Stimulated activated CD4-positive, alpha-beta T cell treated with anti-CD3 and anti-CD28 coated beads, Interleukin-2, amount 100 ng/mL, for 4 hours (primary cell): ENCODE data around the gene KLRK1.
"Not testable (repeated sequence)": the region's sequence is repeated elsewhere in the genome, so short reads cannot be mapped to it uniquely, and the experiment has no call there.

ENCODE experiments used
- DNase-seq: peaks from one replicate; pipeline ENCODE4 v3.0.0-alpha.2; 2020; ENCODE audit warnings: low read depth

KLRK1 gene

DNA sequence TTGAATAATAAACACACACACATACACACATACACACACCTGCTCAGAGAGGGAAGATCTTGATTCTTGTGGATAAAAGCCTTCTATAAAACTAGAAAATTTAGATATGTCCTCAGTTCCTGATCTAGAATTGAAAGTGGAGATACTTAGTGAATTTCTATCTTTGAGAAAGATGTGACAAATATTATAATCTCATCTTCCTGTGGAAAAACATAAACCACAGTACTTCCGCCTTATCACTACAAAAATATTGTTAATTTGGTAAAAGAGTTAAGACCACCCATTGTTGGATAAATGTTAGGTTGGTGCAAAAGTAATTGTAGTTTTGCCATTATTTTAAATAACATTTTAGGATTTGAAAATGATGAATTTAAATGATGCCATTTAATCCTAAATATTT, at the start of gene KLRK1:
Gene KLRK1 (minus strand): TSS at position 138 of the 400 bp plus-strand sequence. CDS start 1,231 bp downstream, outside the sequence.
- no peak for DNase-seq

DNA sequence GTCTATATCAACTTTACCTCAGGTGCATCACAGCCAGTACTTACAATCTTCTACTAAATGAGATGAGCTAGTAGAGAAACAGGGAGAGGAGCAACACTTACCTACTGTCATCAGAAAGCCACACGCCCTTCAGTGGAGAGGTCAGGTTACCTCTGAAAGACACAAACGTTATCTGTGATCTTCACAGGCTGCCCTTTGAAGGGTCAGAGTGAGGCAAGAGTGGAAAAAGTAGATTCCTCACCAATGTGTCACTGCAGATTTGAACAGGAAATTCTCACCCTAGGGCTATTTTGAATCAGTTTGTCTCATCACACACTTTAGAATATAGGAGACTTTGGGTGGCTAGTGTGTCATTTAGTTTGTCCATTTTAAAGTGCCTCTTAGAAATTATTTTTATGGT, 47.8 kb upstream of the KLRK1 start:
- DNase-seq, result not testable (repeated sequence)

DNA sequence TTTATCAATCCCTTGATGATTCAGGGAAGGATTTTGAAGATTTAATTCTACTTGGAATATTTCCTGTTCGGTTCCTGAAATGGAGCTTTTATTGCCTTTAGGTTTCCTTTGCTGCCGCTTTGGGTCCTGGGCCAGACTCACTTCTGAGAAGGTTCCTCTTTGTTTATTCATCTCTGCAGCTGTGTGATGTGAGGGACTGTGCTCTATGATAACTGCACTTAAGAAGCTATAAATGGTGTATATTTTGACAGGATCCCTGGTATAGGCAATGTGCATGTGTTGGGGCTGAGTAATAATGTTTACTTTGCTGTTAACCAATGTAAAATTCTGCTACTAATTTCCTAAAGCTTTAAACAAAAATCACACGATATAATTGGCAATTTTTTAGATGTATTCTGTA, 46.0 kb upstream of the KLRK1 start, which contains the start of gene KLRC2:
Gene KLRC2 (minus strand): TSS at position 195 of the 400 bp plus-strand sequence. CDS start 24 bp downstream, at position 171.
- not testable (repeated sequence) for DNase-seq

DNA sequence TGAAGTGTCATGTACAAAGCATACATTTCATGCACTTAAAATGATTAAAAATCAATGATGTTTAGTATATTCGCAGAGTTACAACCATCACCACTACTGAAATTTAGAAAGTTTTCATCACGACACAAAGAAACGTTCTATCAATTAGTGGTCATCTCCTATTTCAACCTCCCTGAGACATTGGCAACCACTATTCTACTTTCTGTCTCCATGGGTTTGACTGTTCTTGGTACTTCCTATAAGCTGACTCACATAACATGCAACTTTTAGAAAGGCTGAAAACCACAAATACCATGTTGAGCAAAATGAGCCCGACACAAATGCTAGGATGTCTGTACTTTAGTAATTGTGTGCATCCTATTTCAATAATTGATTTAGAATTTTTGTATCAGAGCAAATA, 40.8 kb upstream of the KLRK1 start:
- not testable (repeated sequence) for DNase-seq

DNA sequence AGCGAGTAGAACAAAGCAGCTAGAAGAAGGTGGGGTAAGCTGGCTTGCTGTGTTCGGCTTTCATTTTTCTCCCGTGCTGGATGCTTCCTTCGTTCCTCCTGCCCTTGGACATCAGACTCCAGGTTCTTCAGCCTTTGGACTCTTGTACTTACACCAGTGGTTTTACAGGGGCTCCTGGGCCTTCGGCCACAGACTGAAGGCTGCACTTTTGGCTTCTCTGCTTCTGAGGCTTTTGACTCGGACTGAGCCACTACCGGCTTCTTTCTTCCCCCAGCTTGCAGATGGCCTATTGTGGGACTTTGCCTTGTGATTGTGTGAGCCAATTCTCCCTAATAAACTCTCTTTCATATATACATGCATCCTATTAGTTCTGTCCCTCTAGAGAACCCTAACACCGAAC, 36.1 kb upstream of the KLRK1 start:
- not testable (repeated sequence) for DNase-seq

DNA sequence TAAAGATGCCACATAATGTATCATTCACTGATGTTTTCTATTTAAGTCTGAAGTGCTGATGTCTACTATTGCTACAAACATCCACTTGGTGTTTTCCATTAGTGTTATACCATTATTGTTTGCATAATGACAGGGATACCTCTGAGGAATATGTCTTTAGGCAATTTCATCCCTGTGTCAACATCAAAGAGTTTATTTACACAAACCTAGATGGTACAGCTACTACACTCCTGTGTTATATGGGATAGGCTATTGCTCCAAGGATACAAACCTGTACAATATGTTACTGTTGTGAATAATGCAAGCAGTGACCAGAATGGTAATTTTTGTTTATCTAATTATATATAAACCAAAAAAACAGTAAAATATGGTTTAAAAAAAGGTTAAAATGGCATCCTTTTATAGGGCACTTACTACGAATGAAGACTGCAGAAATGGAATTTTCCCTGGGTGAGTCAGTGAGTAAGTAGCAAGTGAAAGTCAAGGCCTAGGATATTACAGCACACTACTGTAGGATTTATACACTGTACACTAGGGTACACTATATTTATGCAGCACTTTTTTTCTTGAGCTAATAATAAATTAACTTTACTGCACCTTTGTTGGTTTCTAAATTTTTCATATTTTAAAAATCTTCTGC, 34.5 kb upstream of the KLRK1 start:
- not testable (repeated sequence) for DNase-seq

DNA sequence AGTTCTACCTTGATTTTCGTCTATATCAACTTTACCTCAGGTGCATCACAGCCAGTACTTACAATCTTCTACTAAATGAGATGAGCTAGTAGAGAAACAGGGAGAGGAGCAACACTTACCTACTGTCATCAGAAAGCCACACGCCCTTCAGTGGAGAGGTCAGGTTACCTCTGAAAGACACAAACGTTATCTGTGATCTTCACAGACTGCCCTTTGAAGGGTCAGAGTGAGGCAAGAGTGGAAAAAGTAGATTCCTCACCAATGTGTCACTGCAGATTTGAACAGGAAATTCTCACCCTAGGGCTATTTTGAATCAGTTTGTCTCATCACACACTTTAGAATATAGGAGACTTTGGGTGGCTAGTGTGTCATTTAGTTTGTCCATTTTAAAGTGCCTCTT, 32.3 kb upstream of the KLRK1 start:
- DNase-seq, result not testable (repeated sequence)

DNA sequence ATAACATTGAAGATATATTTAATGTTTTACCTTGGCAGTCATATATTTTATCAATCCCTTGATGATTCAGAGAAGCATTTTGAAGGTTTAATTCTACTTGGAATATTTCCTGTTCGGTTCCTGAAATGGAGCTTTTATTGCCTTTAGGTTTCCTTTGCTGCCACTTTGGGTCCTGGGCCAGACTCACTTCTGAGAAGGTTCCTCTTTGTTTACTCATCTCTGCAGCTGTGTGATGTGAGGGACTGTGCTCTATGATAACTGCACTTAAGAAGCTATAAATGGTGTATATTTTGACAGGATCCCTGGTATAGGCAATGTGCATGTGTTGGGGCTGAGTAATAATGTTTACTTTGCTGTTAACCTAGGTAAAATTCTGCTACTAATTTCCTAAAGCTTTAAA, 30.5 kb upstream of the KLRK1 start, which contains the start of gene KLRC3:
Gene KLRC3 (minus strand): TSS at position 262 of the 400 bp plus-strand sequence. CDS start 45 bp downstream, at position 217.
- not testable (repeated sequence) for DNase-seq

DNA sequence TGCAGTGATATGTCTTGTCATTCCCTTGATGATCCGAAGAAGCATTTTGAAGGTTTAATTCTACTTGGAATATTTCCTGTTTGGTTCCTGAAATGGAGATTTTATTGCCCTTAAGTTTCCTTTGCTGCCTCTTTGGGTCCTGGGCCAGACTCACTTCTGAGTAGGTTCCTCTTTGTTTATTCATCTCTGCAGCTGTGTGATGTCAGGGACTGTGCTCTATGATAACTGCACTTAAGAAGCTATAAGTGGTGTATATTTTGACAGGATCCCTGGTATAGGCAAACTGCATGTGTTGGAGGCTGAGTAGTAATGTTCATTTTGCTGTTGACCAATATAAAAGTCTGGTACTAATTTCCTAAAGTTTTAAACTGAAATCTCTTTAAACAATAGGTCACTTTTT, 19.6 kb upstream of the KLRK1 start, which contains the start of gene KLRC4:
Gene KLRC4 (minus strand): TSS at position 366 of the 400 bp plus-strand sequence. CDS start 182 bp downstream, at position 184.
- DNase-seq, result no peak

DNA sequence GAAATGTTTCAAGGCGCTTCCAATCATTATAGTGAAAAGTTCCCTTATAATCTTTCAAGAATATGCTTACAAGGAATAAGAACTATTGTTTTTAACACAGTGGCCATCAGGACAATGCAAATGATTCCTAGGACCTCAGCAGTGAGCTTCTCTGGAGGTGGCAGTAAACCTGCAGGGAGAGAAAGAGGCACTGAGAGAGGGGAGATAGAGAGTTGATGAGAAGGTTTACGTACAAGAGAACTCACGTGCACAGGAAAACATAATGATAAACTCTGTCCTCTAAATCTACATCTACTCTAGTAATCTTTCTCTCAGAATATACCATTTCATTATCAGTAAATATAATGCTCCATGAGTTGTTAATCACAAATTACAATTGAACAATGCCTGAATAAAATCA, 19.0 kb upstream of the KLRK1 start:
- no peak for DNase-seq

DNA sequence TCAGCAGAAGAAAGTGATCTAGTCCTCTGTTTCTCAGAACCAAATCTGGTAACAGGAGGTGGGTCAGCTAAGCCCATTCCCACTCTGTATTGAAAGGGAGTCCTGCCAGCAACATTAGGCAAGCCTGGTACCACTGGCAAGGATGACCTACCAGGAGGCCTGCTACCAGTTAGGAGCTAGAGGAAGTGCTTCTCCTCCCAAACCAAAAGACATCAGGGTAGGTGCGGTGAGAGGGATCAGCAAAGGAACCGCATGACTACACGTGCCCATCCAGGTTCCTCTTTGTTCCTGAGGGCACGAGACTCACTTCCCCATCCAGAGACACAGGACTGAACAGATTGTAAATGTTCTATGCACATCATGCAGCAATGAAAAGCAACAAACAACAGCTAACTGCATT, 16.9 kb upstream of the KLRK1 start:
- no peak for DNase-seq

DNA sequence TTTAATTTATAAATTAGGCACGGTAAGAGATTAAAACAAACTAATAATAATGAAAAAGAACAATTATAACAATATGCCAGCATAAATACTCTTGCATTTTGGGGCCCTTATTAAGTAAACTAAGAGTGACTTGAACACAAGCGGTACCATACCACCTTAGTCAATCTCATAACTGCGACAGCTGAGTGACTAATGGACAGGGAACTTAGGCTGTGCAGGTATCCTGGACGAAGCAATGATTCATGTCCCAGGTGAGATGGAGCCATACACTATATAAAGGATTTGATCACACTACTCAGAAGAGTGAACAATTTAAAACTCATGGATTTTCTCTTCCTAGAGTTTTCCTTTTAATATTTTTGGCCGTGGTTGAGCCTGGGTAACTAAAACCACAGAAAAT, 15.5 kb upstream of the KLRK1 start:
- DNase-seq, result no peak

DNA sequence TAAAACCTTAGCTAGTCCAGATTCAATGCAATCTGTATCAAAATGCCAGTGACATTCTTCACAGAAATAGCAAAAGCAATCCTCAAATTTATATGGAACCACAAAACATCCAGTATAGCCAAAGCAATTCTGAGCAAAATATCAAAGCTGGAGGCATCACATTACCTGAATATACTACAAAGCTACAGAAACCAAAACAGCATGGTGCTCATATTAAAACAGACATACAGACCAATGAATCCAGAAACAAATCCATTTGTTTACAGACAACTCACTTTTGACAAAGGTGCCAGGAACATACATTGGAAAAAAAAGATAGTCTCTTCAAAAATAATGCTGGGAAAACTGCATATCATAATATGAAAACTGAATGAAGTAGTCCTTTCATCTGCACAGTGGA, 15.0 kb upstream of the KLRK1 start:
- DNase-seq, result no peak

DNA sequence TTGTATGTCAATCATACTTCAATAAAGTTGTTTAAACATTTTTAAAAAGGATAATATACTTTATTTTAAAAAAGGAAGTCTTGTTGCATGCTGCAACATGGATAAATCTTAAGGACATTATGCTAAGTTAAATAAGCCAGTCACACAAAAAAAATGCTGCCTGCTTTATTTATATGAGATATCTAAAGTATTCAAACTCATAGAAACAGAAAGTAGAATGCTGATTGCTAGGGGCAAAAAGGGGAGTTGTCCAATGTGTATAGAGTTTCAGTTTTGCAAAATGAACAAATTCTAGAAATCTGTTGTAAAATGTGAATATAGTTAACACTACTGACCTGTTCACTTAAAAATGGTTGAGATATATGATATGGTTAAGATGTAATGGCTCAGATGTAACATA, 11.0 kb upstream of the KLRK1 start:
- no peak for DNase-seq

DNA sequence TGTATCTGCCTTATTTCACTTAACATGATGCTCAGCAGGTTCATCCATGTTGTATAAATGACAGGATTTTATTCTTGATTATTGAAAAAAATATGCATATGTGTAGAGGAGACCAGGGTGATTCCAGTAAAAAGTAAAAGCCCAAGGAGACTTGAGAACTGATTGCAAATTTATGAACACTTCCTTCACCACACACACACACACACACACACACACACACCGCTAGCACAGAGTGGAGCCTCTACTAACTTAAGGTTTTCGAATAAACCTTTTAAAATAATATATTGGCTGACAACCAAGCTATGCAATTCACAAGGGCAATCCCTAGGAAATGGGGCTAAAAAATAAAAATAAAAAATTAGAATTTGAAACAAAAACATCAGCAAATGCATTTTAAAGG, 8.3 kb upstream of the KLRK1 start:
- DNase-seq, result no peak

DNA sequence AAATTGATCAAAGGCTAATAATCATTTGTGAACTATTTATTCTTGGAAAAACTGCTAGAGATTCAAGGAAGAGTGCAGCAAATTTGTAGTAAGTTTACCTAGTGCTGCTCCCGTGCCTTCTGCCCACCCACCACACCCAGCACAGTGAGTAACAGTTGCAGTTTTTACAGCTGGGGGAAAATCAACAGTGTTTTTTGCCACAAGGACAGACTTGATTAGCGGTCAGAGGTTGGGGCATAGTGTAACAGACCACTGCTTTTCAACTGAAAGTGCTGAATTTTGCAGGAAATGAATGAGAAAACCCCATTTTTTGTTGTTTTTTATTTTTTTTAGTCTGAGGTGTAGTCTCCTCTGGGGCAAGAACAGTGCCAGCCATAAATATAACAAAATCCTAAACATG, 7.5 kb upstream of the KLRK1 start:
- no peak for DNase-seq

DNA sequence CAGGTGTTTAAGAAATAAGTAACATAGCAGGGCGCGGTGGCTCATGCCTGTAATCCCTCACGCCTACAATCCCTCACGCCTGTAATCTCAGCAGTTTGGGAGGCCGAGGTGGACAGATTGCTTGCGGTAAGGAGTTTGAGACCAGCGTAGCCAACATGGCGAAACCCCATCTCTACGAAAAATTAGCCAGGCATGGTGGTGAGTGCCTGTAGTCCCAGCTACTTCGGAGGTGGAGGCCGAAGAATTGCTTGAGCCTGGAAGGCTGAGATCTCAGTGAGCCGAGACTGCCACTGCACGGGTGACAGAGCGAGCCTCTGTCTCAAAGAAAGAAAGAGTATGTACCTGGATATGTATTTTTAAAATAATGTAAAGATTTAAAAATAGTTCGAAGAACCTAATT, 6.3 kb upstream of the KLRK1 start:
- DNase-seq, result not testable (repeated sequence)

DNA sequence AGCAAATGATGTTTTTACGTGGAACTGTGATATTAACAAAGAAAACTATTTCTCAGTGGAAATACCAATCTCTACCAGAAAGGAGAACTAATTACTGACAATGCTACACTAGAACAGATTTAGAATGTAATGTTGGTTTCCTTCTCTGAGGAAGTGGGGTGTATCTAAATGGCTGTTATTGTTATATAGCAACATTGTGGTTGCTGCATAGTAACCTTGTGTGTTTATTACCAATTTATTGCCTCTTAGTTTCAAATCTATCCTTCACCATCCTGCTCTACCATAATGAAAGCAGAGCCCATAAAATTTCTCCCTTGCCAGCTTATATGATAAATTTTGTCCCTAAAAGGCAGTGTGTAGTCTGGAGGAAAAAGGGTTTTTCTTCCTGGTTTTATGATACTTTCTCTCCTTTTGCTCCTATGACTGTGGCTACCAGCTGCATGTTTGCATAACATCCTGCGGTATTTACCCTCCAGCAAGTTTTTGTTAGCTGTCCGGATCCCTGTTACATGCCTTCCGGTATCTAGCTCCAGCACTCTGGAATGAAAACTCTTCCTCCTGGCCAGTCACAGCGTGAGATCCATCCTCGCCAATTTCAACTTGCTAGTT, 5.7 kb upstream of the KLRK1 start:
- no peak for DNase-seq

DNA sequence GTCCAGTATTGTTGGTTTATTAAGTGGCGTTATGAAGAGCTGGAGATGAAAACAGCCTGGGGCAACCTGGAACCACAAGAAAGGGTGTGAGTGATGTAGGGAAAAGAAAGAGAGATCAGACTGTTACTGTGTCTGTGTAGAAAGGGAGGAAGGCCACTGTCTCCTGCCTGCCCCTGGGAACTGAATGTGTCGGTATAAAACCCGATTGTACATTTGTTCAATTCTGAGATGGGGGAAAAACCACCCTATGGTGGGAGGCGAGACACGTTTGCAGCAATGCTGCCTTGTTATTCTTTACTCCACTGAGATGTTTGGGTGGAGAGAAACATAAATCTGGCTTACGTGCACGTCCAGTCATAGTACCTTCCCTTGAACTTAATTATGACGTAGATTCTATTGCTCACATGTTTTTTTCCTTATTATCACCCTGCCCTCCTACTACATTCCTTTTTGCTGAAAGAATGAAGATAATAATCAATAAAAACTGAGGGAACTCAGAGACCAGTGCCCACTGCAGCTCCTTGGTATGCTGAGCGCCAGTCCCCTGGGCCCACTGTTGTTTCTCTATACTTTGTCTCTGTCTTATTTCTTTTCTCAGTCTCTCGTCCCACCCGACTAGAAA, 4.8 kb upstream of the KLRK1 start:
- DNase-seq, result not testable (repeated sequence)

DNA sequence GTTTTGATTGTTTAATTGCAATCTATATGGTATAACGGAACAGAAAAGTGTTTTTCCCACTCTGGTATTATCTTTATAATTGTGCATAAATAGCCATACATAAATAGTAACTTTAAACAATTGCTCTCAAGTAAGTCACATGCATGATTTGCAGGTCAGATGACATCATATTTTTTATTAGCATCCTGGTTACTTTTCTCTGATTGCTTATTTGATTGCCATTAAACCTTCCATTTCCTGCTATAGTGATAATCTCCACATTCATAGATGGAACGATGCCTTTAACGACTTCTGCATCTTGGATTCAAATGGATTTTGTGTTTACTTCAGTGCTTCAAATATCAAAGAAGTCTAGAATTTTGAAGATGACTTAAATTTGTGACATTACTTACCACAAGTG, 3.5 kb upstream of the KLRK1 start:
- no peak for DNase-seq

DNA sequence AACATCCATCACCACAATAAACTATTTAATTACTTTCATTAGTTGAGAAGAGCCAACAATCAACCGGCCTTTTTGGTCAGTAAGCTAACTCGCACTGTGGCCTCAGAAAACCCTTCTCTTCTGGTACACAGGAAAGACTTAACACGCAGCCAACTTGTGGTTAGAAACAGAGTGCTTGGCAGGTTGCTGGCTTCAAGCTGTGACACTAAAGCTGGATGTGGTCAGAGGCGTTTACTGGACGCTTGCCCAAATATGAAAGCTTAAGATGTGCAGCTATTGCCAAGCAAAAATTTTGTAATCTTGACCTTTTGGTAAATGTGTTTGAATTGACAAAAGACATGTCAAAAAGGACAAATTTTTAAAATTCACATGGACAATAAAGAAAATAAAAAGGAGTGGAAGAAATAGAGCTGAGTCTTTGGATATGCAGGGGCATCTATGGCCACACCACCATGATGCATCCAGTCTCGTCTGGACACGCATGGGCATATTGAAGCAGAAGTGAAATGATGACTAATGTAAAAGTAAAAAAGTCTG, 2.6 kb upstream of the KLRK1 start:
- no peak for DNase-seq

DNA sequence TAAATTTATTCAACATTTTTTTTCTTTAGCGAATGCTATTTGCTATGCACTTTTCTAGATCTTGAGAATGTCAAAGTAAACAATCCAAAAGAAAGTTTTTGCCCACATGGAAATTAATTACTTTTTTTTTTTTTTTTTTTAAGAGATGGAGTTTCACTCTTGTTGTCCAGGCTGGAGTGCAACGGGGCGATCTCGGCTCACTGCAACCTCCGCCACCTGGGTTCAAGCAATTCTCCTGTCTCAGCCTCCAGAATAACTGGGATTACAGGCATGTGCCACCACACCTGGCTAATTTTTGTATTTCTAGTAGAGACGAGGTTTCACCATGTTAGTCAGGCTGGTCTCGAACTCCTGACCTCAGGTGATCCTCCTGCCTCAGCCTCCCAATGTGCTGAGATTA, 1.1 kb upstream of the KLRK1 start:
- not testable (repeated sequence) for DNase-seq
